HFF-Myc (cell line): ENCODE results near the gene TMEM185A.
"Not testable (repeated sequence)": the region's sequence is repeated elsewhere in the genome, so short reads cannot be mapped to it uniquely, and the experiment has no call there.

Experiments
- DNase-seq: peaks from one replicate; pipeline ENCODE4 v3.0.0-alpha.2; 2011; ENCODE audit warnings: low read depth; ENCODE audit errors: extremely low read depth
- H3K4me3 ChIP-seq: replicated peaks from 2 replicates; pipeline ENCODE4 v1.5.1; 2011; ENCODE audit warnings: low read depth, mild to moderate bottlenecking, control low read depth, low read length
- TF ChIP-seq, protein P1 (sequence below): IDR thresholded peaks from 2 replicates; pipeline ENCODE4 v1.5.1; 2012; ENCODE audit warnings: mild to moderate bottlenecking, low read depth, low read length, control low read depth; ENCODE audit errors: missing control alignments

The TMEM185A gene

DNA sequence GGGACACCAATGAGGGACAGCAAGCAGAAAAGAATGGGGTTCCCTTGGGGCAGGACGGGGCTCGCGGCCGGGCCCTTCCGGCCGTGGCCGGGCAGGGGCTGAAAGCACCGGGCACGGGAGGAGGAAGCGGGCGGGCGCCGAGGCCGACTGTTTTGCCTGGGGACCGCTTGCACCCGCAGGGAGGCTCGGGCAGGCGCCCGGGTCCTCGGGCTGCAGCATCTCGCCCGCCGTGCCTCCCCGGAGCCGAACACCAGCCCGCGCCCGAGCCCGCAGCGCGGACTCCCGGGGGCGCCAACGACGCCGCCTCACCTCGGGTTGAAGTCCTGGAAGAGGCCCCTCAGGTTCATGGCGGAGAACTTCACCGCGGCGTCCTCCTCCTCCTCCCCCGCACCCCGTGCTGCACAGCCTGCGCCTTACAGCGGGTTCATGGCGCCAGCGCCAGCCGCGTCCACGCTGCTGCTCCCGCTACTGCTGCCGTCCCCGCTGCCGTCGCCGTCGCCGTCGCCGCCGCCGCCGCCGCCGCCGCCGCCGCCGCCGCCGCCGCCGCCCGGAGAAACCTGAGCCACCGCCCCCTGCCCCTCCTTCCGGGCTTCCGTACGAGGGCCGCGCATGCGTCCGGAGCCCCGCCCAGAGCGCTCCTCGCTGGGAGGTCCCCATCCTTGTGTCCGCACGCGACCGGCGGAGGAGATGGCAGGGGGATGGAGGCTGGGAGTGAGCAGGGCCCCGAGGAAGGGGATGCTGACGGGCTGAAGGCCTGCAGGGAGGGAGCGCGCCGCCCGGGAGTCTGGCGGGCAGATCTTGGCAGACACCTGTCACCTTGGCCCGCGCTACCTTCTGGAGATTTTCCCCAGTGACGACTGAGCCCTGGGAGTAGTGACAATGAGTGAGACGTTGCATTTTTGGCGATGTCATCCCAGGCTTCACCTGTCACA is at the start of gene TMEM185A:
Gene TMEM185A, minus strand, starts transcription at position 559 of the 932 bp plus-strand sequence. Its CDS starts 212 bp downstream, at position 347.
- no peak for DNase-seq
- H3K4me3 ChIP-seq: peak within 1 kb of the TSS; percentile 54
- TF ChIP-seq, protein P1, sequence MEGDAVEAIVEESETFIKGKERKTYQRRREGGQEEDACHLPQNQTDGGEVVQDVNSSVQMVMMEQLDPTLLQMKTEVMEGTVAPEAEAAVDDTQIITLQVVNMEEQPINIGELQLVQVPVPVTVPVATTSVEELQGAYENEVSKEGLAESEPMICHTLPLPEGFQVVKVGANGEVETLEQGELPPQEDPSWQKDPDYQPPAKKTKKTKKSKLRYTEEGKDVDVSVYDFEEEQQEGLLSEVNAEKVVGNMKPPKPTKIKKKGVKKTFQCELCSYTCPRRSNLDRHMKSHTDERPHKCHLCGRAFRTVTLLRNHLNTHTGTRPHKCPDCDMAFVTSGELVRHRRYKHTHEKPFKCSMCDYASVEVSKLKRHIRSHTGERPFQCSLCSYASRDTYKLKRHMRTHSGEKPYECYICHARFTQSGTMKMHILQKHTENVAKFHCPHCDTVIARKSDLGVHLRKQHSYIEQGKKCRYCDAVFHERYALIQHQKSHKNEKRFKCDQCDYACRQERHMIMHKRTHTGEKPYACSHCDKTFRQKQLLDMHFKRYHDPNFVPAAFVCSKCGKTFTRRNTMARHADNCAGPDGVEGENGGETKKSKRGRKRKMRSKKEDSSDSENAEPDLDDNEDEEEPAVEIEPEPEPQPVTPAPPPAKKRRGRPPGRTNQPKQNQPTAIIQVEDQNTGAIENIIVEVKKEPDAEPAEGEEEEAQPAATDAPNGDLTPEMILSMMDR: no peak

DNA sequence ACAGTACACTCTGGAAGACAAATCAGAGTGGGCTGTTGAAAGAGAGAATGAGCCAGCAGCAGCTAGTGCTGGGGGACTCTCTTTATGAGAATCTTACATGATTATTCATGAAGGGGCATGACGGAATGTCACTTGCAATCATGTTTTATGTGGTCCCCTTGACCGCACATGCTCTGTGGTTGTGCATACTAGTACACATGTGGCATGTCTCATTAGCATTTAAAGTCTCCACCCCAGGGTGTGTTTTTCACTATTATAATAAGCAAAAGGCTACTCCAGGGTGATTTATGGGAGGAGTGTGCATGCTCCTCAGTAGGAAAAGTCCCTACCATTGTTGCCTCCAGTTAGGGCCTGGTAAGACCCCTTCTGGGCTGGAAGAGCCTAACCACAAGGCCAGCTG is 49.6 kb upstream of the TMEM185A start:
- no peak overlapping the region for H3K4me3 ChIP-seq
- TF ChIP-seq, protein P1: no peak
- no peak for DNase-seq

DNA sequence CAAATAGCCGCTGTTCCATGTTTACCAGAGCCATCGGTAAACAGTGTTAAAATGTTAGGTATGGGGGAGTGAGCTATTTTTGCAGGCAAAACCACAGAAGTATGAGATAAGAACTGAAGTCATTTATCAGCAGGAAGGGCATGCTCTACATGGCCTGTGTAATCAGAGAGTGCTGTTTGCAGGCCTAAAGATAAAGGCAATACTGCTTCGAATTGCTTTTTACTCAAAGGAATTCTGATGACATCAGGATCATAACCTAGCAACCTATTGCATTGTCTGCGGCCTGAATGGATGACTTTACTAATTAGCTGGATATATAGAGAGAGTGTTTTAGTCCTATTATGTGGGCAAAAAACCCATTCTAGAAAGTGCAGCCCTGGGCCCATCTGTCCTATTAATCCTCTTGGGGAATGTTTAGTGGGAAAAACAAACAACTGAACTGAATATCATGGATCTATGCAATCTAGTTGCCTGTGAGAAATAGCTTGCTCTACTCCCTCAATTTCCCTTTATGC is 47.6 kb upstream of the TMEM185A start:
- not testable (repeated sequence) for DNase-seq, H3K4me3 ChIP-seq

DNA sequence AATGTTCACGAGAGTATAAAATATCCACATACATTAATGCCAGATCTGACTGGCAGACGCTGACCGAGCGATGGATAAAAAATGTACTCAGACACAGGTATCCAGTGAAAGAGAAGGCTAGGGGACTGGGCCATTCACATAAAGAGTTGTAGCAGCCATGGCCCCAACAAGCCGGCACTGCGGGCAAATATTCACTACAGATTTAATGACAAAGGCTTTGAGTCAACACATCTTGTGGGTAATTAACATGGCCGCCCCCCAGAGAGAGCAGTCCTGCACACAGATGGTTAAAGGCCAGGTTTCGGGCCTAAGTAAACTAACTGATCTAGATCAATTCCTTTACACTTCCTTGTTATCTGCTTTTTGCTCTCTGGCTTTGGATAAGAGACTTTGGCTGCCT is 44.0 kb upstream of the TMEM185A start:
- DNase-seq: not testable (repeated sequence)

DNA sequence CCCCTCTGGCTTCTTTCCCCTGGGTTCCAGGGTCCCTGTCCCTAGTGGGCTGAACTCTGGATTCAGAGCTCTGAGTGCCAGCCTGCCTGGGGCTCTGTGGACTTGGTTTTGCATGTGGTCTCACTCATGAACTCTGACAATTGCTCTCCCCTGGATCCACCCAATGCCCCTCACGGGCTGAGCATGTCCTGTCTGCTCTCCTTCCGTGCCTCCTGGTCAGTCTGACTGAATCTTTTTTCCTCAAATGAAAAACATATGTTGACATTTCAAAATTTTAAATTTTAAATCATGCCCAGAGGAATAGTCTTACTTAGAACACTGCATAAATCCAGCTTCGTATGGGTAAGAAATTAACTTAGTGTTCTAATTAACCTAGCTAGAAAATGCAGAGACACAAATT is 43.5 kb upstream of the TMEM185A start:
- not testable (repeated sequence) for DNase-seq, H3K4me3 ChIP-seq

More for the DNA sequence above, 44.0 kb upstream of the TMEM185A start:
- not testable (repeated sequence) for H3K4me3 ChIP-seq

DNA sequence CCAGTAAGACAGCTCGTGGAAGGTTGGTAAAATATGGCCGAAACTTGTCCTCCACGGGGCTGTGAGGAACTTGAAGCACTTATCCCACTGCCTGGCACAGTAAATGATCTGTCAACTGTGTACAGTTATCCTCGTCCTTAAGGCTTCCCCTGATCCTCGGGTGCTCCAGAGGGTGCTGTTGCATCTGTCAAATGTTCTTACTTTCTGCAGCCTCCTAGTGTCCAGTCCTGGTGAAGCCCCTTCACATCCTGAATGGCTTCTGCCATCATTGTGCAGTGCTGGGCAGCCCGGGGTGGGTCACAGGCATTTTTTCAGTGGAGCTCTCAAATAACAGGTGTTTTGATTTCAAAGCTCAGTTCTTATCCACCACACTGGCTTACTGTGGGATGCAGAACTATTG is 29.0 kb upstream of the TMEM185A start:
- DNase-seq, H3K4me3 ChIP-seq: not testable (repeated sequence)

DNA sequence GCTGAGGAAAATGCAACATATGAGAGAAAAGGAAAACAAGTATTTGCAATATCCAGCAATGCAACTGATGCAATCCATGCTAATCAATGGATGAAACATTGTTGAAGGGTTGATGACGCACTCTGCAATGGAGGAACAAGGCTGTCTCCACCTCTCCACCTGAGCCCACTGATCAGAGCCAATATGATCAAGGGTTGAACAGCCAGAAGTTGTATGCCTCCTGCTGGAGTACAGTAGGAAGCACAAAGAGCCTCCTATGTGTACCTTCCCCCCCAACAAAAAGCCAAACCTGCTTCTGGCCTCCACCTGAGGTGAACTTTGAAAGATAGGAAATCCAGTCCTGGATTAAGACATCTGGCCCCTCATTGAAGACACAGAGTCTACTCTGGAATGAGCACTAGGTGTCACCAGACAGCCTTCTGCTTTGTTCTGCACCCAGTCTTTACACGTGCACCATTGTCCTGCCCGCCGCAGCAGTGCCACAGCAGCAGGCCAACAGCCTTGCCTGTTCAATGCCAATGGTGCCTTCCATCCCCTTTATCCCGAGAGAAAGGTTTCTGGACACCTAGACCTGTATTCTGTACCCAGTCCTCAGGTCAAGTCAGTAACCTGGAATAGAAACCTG is 24.8 kb upstream of the TMEM185A start:
- not testable (repeated sequence) for DNase-seq, H3K4me3 ChIP-seq

DNA sequence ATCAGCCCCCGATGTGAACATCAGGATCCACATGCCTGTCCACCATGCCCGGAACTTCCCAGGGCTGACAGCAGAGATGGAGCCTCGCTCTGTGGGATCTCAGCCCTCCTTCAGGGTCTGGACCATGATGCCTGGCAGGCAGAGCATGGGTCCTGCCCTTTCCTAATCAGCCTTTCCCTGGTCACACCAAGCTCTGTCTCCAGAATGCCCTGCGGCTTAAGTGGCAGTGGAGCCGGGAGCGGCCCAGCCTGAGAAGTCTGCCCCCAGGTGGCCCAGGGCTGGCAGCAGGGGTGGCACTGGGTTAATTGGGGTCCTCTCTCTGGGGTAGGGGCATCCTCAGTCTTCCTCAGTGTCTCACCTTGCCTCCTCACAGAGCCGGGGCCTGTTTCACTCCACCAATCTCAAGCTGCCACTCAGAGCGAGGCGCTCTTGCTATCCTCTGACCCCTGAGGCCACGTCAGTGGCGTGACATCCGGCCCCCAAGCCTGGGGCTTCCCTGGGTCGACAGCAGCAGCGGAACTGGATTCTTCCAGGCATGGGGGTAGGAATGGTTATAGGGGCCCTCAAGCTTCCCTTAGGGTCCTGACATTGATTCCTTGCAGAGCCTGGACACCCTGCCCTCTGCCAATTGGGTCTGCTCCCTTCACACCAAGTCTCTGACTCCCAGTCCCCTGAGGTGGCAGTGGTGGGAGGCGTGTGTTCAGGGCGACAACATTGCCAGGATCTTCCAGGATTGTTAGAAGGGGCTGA is 20.8 kb upstream of the TMEM185A start:
- no peak for DNase-seq
- TF ChIP-seq, protein P1: no peak
- H3K4me3 ChIP-seq: no peak overlapping the region

DNA sequence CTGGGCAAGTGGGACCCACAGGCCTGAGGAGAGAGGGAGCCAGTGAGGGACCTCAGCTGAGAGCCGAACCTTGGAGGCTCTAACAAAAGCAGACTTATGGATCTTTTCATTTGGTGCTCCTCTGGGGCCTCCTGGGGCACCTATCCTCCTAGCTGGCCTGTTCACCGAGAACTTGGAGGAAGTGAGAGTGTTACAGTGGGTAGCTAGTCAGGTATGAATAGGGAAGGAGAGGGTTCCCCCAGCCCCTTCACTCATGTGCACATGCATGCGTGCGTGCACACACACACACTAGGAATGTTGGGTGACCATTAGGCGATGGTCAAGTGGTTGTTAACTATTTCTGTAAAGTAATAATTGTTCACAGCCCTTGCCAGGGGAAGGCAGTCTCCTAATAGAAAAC is 18.6 kb upstream of the TMEM185A start:
- DNase-seq: no peak
- TF ChIP-seq, protein P1: no peak
- H3K4me3 ChIP-seq: no peak overlapping the region
